GM19328 (cell line): ENCODE measurements around the gene SH3PXD2B.
"Not testable (repeated sequence)": the region's sequence is repeated elsewhere in the genome, so short reads cannot be mapped to it uniquely, and the experiment has no call there.

Experiments
- ATAC-seq: cut with Tn5 transposase; IDR thresholded peaks from one replicate; pipeline ENCODE4 v1.9.1; 2021; ENCODE audit warnings: mild to moderate bottlenecking, moderate library complexity; ENCODE audit not compliant: unreplicated experiment

The SH3PXD2B gene

GRCh38 chr5:172347496-172348052, 106.8 kb downstream of the SH3PXD2B start:
- no peak for ATAC-seq

GRCh38 chr5:172345881-172346280, 108.4 kb downstream of the SH3PXD2B start:
- no peak for ATAC-seq

- no peak for ATAC-seq
These were observed 109.4 kb downstream of the SH3PXD2B start for GRCh38 chr5:172344855-172345409.

GRCh38 chr5:172343741-172344140, 110.6 kb downstream of the SH3PXD2B start:
- ATAC-seq, result no peak

GRCh38 chr5:172342918-172343317, 111.4 kb downstream of the SH3PXD2B start:
- no peak for ATAC-seq

DNA sequence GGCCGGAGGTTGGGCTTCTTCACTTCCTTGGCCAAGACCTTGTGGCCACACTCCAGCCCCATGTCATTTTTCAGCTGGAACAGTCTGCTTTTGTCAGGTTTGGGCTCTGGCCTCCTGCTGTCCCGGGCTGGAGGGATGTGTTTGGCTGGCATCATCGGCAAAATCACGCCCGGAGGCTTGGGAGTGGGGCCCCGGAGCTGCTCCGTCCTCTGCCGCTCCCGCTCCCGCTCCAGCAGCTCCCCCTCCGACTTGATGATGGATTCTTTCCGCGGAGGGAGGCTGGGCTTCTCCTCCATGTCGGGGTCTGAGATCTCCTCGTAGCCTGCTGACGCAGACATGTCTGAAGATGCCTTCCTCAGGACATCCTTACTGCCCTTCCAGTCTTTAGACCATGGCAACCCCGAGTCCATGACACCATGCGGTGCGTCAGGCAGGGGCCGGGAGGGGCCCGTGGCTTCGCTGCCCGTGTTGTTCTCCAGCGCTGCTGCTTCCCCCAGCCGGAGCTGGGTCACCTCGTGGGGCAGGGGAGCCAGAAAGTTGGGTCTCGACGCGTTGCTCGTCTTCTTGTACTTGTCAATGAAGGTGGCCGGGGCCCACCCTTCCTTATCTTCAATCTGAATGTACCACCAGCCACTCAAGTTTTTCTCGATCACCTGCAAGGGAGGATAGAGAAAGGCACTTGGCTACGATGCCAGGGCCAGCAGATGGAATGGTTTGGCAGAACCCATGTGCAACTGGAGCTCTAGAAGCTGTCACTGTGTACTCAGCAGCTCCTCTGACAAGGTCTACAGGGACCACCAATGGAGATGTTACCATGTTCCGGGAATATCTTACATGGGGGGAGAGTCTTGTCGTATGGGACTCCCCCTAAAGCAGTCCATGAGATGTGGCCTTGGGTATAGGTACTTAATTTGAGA, 114.8 kb downstream of the SH3PXD2B start:
- ATAC-seq, result no peak

DNA sequence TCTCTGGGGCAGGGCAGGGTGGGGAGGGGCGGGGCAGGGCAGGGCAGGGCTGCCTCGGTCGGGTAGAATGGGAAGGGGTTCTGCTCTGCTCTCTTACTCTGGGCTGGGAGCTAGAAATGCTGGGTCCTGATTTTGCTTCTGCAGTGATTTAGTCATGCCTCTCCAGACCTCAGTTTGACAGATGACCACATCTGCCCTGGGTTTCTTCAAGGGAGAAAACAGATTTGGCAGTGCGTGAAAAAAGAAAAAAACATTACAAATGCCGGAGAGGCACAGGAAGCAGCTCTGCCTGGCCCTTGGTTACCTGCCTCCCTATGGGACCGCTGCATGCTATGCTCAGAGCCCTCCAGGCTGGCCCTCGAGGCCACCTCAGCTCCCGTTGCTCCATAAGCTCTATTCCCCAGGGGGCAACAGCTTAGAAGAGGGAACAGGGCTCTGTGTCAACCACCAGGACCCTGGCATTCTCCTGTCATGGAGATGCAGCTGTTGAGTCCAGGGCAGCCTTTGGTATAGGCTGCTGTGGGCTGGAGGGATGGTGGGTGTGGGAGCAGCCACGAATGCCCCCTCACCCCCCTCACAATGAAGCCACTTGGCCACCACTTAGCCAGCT, 117.5 kb downstream of the SH3PXD2B start:
- no peak for ATAC-seq

DNA sequence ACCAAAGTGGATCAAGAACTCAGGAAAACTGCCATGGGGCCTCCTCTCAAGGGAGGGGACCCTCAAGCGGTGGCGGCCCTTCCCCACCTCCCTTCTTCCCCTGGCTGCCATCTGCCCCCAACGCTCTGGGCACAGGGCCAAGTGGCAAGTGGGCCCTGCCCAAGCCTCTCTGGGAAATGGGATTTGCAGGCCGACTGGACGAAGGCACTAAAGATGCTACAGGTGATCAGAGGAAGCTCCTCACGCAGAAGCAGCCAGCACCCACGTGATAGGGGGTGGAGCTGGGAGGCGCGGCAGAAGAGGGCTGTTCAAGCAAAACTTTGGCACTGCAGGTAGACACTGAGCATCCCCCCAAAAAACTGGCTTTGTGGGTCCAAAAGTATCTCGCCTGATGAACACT, 118.1 kb downstream of the SH3PXD2B start:
- no peak for ATAC-seq

GRCh38 chr5:172335721-172336120, 118.6 kb downstream of the SH3PXD2B start:
- ATAC-seq, result no peak

- ATAC-seq, result no peak
These were observed 119.7 kb downstream of the SH3PXD2B start for GRCh38 chr5:172334641-172335040.

GRCh38 chr5:172334196-172334595, 120.1 kb downstream of the SH3PXD2B start:
- no peak for ATAC-seq

GRCh38 chr5:172326901-172327300, 127.4 kb downstream of the SH3PXD2B start:
- not testable (repeated sequence) for ATAC-seq

DNA sequence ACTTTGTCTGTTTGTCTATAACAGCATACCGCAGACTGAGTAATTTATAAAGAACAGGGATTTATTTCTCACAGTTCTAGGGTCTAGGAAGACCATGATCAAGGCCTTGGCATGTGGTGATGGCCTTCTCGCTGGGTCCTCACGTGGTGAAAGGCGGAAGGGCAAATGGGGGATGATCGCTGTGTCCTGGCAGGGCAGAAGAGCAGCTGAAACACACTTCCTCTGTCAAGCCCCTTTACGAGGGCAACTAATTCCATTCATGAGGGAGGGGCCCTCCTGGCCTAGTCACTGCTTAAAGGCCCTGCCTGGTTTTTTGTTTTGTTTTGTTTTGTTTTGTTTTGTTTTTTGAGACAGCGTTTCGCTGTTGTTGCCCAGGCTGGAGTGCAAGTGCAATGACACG, 128.9 kb downstream of the SH3PXD2B start:
- ATAC-seq, result no peak

- no peak for ATAC-seq
These were observed 132.0 kb downstream of the SH3PXD2B start for GRCh38 chr5:172322028-172322965.

- no peak for ATAC-seq
These were observed 132.7 kb downstream of the SH3PXD2B start for GRCh38 chr5:172321593-172321992.

DNA sequence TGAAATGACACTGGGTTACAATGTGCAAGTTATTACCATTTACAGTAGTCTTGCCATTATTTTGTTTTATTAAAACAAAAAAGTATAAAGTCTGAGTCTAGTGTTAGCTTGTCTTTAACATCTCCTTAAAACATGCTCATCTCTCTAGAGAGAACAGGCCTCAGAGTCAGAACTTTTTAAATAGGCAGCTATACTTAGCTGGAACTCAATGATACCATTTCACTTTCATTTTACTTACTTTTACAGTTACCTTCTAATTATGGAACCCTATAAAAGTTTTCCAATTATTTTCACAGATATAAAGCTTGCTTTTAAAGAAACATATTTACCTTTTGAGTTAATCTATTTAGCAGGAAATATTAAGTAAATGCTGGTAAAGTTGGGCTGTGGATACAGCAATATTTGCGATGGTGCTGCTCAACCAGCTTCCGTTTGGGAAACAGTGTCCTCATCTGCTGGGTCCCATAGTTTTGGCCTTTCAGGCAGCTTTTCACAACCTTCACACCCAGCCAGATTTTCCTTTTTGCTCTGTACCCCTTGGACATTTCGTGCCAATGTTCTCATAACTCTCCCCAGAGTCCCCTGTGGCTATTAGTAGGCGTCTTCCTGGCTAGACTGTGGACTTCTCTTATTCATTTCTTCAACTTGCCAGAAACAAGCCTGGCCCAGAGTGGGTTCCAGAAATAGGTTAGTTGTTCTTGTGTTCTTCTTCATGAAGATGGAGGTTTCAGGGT, 134.4 kb downstream of the SH3PXD2B start:
- no peak for ATAC-seq

DNA sequence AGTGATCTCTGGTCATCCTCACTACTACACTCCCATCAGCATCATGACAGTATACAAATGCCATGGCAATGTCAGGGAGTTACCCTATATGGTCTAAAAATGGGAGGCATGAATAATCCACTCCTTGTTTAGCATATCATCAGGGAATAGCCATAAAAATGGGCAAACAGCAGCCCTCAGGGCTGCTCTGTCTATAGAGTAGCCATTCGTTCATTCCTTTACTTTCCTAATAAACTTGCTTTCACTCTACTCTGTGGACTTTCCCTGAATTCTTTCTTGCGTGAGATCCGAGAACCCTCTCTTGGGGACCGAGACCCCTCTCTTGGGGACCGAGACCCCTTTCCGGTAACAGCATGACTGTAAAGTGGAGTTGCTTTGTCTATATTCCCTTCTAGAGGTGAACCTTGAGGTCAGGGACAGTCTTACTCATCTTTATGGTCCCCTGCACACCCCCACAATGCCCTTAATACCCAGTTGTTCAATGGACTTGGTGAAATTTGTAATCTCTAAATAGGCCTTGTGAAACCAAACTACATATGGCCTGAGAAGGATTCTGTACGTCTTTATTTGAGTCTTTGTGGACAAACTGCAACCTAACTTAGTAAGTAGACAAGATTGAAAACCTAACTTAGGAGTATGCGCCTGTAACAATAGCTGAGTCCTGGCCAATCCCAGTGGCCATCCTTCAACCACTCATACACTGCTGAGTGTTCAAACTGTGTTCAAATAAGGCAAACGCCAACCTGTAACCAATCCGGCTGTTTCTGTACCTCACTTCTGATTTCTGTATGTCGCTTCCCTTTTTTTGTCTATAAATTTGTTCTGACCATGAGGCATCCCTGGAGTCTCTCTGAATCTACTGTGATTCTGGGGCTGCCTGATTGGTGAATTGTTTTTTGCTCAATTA, 138.5 kb downstream of the SH3PXD2B start:
- no peak for ATAC-seq

DNA sequence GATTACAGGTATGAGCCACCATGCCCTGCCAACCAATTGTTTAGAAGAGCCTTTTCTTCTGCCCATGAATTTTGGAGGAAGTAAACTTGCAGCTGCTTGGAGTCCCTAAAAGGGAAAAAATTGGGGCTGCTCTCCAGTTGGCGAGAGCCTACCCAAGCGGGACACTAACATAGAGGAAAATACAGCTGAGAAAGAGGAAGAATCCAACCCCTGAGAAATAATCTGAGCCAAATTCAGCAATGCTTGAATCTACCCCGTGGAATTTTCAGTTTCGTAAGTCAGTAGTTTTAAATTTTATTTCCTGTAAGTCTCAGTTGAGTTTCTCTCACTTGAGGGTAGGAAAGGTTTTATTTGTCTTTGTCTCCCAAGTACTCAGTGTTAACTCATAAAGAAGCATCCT, 140.4 kb downstream of the SH3PXD2B start:
- no peak for ATAC-seq

DNA sequence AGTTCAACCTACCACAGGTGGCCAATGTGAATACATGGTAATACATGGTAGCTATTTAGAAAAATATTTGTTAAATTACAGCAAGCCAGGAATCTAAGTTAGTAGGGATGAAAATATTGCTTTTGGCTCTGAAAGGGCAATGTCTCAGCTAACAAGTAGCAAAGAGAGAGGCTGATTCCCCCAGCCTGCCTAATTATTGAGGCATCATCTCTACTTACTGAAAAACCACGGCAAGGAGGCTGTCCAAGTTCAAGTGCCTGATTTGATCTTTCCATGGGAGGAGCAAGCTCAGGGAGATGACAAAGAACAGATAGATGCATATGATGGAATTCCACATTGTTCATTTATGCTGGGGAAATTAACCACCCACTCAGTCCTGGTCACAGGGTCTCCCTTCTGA, 142.0 kb downstream of the SH3PXD2B start:
- ATAC-seq, result no peak
